ENCODE results near the gene ANO6. TPM values are rescaled to one million over a fixed set of nuclear protein-coding genes. Genes with fewer than 3 reads are reported as not detected.
A peak's percentile ranks its signal among the peaks of the same experiment; 100 is the strongest.
"Not testable (repeated sequence)": the region's sequence is repeated elsewhere in the genome, so short reads cannot be mapped to it uniquely, and the experiment has no call there.

The ANO6 gene
- total RNA-seq, 1 experiment from 2014 or later, result 62.1 TPM

DNA sequence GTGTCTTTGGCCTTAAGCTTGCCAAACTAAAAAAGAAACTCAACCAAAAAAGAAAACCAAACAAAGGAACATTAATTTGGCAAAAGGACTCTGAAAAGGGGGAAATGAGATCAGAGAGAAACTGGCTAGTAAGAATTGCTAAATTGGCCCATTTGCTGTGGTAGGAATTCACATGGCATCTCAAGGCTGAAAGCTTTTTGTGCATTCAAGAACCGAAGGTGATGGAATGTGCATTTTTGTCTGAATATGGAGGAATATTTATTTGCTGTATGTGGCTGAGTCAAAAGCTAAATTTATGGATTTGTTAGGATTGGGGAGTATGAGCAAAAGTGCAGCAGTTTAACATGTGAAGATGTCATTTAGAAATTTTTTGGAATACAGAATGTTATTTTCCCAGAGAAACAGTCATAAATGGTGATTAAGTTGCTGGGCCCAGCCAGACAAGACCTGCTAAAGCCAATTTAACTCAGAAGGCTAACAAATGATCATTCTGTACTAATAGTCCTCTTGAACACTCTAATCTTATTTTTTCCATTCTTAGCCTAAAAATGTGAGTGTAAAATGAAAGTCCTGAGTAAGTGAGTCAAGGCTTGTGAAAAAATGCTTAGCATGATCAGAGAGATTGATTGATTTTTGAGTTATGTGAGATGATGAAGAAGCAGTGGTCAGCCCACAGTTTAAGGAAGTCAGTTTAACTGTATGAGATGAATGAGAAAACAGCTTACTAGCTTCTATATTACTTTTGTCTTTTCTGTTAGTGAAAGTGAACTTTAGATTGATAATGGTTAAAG, 94.1 kb downstream of the ANO6 start:
- DNase-seq (ENCODE audit: low read depth), result no peak

DNA sequence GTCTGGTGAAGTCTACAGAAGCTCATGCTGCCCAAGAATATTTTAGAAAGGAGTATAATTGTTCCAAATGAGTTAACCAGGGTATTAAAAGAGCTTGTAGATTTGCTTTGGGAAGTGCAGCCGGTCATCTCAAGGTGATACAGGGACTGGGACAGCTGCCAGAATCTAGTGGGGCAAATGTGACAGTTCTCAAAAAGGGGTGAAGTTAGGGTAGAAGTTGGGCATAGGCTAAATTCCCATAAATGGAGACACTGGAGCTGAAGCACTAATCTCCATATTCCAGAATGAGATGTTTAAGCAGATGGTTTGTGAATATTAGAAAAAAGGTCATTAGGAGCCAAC, 94.7 kb downstream of the ANO6 start:
- DNase-seq (ENCODE audit: low read depth), result no peak

DNA sequence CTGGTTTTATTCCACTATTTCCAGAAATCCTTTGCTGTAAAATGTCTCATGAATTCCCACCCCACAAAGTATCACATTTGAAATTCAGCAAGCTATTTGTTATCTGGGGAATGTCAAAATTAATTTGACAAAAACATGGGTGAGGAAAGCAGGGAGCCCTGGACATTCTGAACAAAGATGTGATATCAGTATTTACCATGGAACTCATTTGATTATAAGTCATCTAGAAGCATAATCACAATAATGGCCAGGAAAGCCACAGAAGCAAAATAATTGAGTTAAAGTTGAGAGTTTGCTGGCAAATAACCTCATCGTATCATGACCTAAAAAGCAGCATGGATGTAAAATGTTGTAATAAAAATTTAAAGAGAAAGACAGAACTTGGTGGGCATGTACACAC, 96.1 kb downstream of the ANO6 start:
- DNase-seq (ENCODE audit: low read depth), result no peak

DNA sequence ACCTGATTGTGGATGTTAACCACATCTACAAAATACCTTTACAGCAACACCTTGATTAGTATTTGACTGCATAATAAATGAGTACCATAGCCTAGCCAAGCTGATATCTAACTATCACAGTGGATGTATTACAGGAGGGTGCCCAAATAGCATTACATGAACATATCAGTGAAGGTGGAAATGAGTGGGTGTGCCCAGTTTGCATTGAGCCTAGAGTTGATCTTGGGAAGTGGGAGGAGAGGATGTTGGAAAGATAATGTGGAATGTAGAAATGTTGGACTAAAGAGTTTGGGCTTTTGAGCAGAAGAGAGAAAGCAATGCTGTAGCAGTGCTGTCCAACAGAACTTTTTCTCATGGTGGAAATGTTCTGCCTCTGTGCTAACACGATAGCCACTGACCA, 98.9 kb downstream of the ANO6 start:
- no peak for DNase-seq (ENCODE audit: low read depth)

DNA sequence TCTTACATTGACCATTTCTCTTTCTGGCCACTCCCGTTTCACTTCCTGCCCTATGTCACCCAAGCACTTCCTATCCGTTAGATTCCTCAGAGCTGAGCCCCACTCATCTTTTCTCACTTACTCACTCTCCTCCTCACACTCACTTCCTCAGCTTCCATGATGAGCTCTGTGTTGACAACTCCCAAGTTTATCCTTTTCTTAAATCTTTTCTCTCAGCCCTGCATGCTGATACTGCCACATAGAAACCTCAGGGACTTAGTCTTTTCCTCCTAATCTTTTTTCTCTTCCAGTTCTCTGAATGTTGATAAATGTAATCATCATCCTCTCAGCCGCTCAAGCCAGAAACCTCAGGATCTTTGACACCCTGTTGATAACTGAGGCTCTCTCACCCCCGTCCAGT, 99.6 kb downstream of the ANO6 start:
- DNase-seq (ENCODE audit: low read depth), result no peak

DNA sequence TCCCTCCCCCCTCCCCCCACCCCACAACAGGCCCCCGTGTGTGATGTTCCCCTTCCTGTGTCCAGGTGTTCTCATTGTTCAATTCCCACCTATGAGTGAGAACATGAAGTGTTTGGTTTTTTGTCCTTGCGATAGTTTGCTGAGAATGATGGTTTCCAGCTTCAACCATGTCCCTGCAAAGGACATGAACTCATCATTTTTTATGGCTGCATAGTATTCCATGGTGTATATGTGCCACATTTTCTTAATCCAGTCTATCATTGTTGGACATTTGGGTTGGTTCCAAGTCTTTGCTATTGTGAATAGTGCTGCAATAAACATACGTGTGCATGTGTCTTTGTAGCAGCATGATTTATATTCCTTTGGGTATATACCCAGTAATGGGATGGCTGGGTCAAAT, 101.4 kb downstream of the ANO6 start:
- not testable (repeated sequence) for DNase-seq (ENCODE audit: low read depth)

DNA sequence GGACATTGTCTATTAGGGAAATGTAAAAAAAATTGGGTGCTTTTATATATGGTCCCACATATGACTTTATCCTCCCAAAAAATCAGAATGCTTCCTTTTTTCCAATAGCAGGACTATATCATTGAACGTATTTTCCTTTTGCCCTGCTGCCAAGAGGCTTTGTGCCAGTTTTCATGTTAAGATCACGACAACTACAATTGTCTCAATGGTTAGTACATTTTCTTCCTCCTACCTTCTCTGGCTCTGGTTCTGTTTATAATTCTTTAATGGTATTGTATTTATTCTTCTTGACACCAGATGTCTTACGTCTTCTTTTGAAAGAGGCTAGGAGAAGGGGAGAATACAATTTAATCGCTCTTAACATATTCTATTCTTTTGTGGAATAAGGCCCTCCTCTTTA, 106.9 kb downstream of the ANO6 start:
- no peak for DNase-seq (ENCODE audit: low read depth)

DNA sequence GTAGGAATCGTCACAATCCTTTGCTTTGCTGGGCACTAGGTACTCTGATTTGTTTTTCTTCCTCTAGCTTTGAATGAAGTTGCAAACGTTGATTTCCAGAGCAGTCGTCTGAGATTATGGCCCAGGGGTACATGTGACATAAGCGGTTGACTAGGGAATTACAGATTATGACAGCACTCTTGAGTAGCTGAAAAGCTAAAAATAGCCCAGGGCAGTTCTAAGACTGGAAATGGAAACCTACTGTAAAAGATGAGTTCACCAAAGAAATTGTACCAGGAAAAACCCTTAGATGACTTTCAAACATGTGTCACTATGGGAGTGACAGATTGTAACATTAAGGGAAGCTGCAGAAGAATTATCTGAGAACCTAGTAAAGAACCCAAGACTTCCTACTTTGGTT, 108.5 kb downstream of the ANO6 start:
- DNase-seq (ENCODE audit: low read depth), result peak; percentile 80

DNA sequence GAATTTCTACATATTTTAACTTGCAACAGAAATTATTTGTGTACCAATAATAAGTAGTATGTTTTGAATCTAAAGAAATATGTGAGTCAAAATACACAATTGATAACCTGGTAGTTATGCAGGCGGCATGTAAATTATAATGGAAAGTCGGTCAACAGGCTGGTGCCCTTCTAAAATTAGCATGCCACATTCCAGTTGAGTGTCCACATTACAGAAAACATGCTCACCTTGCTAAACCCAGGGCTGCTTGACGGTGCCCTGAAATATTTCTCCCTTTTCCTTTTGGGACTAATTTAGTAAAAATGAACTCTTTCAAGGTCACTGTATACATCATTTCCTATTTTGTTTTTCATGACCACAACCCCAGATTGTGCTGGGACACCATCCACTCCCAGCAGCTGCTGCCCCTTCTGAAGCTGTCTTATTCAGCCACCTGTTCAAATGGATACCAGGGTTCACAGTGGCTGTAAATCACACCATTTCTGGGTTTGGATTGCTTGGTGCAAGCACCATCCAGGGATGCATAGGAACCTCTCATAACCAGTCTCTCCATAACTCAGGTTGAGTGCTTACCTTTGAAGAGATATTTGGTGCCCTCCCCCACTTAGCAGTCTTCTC, 110.6 kb downstream of the ANO6 start:
- no peak for DNase-seq (ENCODE audit: low read depth)

DNA sequence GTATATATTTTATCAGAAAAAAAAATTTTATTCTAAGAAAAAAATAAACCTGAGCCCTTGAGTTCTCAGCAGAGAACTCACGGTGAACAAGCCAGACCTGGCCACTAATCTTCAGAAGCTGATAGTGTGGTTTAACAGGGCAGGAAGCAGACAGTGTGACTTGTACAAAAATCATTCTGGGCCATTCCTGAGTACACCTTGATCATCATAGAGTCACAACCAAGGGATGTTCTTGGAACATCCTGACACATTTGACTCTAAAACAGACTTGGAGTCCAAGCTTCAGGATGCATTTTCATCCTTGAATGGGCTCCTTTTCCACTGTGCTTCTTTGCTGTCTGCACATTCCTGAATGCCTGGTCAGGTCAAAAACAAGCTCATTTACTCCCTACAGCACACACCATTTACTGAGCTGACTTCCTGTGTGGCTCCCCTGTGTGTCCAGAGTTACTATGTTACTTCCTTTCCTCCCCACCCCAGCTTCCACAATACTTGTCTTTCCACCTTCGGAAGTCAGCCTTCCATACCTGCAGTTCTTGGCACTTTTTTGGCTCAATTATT, 112.0 kb downstream of the ANO6 start:
- DNase-seq (ENCODE audit: low read depth), result no peak

DNA sequence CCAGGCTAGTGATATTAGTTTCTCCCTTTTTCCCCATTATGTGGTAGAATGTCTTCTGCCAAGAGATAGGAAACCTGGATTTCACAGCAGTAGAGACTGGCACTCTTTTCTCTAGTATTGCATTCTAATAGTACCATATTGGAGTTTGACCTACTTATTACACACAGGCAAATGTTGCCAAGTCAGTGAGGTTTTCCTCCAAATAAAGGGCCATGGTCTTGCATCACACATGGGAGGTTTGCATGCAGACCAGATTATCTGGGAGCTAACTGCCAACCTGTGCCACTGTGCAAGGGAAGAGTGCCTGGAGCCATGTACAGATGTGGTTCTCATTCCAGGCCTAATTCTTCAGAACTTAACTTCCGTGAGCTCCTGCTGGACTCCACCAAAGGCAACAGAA, 113.3 kb downstream of the ANO6 start:
- DNase-seq (ENCODE audit: low read depth), result peak; percentile 76

DNA sequence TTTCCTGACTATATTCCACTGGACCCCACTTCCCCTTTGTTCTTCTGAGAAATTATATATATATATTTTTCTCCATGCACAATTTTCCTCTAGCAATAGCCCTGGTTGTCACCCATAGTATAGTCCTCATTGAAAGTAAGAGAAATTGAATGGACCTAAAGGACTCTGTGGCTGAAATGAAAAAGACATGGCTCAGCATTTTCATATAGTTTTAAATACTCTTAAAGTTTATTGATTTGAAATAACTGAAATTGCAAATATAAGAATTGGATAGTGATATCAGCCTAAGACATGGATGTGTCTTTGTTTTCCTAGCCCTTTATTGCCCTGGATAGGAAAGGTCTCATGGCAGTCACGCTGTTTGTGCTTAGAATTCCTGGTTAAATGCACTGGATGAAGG, 113.8 kb downstream of the ANO6 start:
- no peak for DNase-seq (ENCODE audit: low read depth)

DNA sequence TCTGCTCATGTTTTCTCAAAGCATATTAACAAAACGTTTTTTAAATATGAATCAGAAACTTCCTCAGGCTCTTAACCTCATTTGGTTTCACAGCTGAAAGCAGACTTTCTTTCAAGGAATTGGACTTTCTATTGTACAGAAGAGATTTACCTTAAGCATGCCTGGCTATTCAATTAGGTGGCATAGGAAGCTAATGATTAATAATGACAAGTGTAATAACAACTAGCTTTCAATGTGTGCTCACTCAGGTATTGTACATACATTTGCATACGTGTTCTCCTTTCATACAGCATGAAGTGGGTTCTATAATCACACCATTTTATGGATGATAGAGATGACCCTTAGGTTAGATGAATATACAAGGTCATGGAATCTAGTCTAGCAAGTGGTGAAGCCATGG, 115.7 kb downstream of the ANO6 start:
- DNase-seq (ENCODE audit: low read depth), result no peak

DNA sequence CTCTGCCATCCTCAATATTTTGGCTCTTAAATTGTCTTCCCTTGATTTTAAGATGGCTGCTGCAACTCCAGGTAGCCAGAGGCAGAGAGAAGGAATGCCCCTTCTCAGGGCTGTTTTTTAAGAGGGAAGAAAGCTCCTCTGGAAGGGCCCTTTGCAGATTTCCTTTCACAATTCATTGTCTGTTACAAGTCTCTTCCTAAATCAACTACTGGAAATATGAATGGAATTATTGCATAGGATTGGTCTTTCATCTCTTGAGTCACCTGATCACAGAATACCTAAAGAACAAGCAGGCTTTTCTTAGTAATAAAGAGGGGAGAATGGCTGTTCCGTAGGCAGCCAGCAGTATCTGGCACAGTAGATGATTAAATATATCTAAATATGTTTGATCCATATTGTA, 118.5 kb downstream of the ANO6 start:
- no peak for DNase-seq (ENCODE audit: low read depth)

DNA sequence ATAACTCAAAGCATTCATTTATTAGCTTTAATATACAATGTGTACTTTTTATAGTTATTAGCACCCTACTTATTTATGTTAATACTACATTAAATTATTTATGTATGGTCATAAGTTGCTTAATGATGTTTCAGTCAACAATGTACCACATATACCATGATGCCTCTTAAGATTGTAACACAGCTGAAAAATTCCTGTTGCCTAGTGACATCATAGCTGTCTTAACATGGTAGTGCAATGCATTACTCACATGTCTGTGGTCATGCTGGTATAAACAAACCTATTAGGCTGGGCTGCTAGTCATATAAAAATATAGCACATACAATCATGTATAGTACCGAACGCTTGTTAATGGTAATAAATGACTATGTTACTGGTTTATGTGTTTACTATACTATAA, 120.4 kb downstream of the ANO6 start:
- DNase-seq (ENCODE audit: low read depth), result peak; percentile 86

DNA sequence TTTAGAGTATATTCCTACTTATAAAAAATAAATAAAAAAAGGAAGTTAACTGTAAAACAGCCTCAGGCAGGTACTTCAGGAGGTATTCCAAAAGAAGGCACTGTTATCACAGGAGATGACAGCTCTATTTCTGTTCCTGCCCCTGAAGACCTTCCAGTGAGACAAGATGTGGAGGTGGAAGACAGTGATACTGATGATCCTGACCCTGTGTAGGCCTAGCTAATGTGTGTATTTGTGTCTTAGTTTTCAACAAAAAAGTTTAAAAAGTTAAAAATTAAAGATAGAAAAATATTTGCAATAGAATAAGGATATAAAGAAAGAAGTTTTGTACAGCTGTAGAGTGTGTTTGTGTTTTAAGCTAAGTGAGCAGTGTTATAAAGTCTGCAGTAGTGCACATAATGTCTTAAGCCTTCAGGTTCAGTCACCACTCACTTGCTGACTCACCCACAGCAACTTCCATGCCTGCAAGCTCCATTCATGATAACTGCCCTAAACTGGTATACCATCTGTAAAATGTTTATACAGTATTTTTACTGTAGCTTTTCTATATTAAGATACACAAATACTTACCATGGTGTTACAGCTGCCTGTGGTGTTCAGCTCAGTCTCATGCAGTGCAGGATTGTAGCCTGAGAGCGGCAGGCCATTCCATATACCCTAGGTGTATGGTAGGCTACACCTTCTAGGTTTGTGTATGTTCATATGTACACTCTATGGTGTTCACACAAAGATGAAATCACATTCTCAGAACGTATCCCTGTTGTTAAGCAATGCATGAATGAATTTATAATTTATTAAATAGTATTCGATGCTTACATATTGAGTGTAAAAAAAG, 121.1 kb downstream of the ANO6 start:
- peak; percentile 83 for DNase-seq (ENCODE audit: low read depth)

DNA sequence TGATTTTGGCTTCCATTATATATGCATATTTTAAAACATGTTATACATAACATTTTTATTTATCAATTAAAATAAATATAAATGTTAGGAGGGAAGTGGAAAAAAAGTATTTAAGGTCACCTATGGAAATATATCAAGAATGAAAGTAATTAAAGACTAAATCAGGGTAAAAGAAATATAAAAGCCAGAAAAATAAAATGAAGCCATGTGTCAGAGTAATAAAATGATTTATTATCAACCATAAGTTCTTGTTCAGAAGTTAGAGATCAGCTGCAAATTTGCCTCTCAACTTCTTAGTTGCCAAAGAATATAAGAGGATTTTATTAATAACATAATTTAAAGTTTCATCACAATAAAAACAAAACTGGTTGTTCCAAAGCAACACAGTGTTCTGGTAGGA, 121.9 kb downstream of the ANO6 start:
- no peak for DNase-seq (ENCODE audit: low read depth)

DNA sequence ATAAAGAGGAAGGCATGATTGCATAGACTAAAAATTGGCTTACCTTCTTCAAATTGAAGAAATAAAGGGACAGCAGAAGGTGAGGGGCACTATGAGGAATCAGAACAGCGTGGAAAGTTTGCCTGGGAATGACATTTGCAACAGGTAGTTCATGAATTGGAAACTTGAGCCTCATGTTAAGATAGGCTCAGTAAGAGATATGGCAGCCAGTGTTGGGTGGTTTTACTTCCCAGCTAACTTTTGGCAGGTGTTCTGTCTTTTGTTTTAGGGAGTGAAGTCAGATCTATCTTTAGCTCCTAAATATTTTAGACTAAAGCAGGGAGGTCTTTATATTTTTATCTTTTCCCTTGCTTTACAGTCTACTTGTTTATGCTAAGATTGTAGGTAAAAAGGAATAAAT, 122.4 kb downstream of the ANO6 start:
- DNase-seq (ENCODE audit: low read depth), result no peak

DNA sequence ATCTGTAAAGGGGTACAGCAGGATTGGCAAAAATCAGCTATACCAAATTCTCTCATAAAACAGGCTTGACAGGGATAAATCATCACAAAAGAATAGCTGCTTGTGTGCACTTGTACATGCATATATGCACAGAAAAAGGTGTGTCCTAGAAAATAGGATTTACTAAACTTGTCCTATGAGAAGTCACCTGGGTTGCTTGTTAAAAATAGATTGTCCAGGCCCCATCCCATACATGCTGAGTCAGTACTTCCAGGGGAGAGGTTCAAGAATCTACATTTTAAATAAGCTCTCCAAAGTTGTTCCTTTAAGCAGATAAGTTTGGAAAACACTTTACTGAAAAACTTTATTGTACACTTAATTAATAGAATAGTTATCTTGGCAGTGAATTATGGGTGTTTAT, 123.1 kb downstream of the ANO6 start:
- DNase-seq (ENCODE audit: low read depth), result no peak

DNA sequence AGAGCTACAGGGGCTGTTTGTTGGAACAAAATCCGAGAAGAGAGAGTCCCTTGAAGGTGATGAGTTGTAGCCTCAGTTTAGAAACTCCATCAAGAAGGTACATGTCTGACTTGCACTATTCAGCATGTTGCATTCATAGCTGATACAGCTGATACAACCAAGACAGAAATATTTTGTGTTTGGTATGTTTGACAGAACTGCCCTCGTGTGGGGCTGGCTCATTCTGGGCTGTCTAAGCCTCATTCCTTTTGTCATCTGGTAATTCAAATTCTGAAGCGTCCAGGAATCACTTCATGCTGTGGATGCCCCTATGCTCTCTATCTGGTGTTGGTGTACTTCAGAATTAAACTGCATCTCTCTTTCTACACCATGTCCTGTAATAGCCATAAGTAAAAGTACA, 126.3 kb downstream of the ANO6 start:
- DNase-seq (ENCODE audit: low read depth), result no peak

DNA sequence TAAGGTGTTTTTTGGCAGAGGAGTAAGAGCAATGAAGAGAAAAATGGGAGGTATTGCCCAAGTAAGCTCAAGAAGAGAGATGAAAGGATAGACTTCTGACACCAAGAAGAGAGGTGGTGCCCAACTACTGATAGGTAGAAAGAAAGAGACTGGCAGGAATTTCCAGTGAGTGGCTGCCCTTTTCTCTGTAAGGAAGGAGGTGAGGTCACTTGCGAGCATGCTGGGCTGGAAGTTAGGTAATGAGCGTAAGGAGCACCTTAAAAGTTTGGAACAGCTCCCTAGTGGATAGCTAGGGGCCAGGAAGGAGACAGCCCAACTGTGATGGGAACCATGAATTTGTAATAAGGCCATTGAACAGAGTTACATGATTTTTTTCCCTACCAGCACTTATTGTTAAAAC, 127.0 kb downstream of the ANO6 start:
- no peak for DNase-seq (ENCODE audit: low read depth)

DNA sequence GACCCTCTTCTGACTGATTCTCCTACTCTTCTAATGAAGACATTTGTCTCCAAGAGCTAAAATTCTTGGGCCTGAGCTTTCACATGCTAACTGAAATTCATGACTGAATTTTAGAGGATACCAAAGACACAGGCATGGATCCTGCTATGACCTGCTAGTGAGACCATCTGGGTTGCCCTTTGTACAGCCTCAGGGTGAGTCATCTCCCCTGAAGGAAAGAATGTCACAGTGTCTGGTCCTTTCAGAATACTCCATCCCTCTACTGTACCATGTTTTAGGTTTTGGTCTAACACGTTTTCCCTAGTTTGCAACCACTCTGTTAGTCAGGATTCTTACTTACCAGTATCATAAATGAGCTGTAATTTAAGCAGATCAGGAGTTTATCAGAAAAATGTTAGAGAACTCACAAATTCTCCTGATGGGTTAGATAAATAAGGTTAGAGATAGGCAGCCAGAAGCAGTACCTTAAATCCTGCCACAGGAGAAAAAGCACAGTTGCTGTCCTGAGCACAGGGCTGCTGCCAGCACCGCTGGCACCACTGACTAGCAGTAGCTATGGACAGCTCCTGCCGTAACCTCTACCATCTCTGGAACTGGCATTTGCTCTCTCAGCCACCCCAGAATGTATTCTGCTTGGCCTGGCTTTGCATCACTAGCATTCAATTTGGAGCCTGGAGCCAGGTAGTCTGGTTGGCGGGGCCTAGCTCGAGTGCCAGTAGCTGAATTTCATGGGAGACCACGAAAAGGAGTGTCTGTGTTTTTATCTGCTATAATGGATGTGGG, 127.6 kb downstream of the ANO6 start:
- DNase-seq (ENCODE audit: low read depth), result peak; percentile 85

Measured in RPMI7951 (cell line).